ENCODE measurements around the gene MARK2.
"Not testable (repeated sequence)": the region's sequence is repeated elsewhere in the genome, so short reads cannot be mapped to it uniquely, and the experiment has no call there.

Gene MARK2

DNA sequence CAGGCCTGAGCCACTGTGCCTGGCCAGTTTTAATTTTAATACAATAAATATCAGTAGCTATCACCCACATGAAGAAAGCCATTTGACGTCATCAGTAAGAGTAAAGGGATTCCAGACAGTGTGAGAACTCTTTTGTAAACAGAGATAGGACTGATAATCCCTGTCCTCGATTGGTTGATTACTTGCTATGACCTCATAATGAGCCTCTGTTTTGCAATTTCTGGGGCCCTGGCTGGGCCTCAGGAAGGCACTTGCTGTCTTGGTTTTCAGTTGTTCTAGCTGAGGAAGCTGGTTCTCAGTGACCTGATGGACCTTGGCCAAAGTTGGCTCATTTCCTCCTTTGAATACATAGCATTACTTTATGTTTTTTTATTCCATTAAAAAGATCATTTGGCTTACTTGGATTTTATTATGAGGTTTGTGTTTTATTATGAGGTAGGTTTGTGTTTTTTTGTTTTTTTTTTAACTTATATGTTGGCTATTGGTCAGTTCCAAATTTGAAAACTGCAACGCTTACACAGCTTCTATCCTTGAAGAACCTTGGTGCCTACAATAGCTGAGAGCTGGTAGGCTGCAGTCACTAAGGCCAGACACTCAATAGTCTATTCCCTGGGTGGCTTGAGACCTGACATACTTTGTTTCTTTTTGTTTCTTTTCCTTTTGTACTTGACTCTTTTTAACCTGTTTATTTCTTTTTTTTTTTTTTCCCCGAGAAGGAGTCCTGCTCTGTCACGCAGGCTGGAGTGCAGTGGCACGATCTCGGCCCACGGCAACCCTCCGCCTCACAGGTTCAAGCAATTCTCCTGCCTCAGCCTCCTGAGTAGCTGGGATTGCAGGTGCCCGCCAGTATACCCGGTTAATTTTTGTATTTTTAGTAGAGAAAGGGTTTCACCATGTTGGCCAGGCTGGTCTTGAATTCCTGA is 20.0 kb downstream of the MARK2 start:
- DNase-seq = no peak

DNA sequence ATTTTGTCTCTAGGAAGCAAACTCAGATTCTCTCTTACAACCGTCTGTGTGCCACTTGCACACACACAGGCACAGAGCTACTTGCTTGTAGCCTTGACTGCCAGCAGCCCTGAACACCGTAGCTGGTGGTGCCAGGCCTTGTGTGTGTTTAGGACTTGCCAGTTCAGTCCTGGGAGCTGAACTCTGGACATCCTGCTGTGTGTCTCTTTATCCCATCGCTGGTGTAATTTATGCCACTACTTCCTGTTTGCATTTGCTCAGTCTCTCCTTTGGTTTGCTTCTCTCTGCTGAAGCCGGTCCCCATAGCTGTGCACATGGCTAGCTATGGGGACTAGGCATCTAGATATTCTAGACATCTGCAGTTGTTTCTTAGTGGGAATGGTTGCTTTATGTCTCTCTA is 24.0 kb downstream of the MARK2 start:
- peak; percentile 47 for DNase-seq

DNA sequence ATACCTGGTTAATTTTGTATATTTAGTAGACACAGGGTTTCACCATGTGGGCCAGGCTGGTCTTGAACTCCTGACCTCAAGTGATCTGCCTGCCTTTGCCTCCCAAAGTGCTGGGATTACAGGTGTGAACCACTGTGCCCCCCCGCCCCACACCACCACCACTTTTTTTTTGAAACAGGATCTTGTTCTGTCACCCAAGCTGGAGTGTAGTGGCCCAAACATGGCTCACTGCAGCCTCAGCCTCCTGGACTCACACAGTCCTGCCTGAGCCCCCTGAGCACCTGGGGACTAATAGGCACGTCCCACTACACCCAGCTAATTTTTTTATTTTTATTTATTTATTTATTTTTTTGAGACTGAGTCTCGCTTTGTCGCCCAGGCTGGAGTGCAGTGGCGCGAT is 24.7 kb downstream of the MARK2 start:
- DNase-seq = not testable (repeated sequence)

DNA sequence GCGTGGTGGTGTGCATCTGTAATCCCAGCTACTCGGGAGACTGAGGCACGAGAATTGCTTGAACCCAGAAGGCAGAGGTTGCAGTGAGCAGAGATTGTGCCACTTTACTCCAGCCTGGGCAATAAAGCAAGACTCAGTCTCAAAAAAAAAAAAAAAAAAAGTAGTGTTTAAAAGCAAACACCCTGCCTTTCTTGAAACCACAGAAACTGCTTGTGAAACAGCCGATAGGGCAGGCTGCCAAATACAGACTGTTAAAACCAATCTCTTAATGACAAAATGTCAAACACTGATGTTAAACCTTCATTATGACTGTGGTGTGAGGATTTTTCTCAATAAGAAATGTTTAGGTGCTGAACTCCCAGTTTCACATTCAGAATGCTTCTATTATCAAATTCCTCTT is 27.3 kb downstream of the MARK2 start:
- no peak for DNase-seq

DNA sequence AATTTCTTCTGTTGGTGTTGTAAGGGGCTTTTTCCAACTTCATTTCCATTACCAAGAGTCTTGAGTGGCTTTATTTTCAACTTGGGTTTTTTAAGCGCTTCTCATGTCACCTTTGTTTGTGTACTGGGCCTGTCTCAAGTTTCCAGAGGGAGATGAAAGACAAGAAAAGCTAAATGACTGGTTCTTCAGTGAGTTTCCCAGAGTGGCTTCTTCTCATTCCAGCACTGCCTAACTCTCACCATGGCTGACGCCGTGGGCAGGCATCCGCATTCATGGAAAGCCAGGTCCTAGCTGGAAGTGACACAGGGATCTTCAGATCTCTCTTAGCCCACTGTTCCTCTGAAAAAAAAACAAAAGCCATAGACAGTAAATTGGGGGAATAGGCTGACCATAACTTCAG is 28.6 kb downstream of the MARK2 start:
- no peak for DNase-seq

DNA sequence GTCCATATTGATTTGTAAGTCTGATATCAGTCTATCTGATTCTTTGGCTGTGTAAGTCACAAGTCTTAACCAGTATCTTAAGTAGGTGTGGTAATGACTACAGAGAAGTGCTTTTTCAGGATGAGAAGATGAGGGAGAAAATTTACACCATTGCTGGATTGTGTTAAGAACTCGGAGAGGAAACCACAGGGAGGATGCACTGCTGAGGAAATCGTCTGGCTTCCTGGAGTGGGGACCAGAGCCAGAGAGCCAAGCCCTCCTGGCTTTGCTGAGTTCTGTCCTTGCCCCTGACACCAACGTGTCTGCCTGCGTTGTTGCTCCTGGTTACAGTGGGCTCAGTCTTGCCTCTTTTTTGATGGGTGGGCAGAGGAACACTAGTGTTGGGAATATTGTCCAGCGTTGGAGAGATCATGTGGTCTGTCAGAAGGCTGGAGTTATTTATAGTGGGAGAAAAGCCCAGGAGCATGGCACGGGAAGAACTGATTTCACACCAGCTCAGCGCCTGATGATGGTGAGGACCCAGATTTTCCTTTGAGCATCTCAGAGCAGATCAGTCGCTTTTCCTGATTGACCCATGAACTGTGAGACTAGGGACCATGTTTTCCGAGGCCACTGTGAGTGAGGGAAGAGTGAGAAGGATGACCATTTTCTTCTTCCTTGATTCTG is 29.6 kb downstream of the MARK2 start:
- no peak for DNase-seq

DNA sequence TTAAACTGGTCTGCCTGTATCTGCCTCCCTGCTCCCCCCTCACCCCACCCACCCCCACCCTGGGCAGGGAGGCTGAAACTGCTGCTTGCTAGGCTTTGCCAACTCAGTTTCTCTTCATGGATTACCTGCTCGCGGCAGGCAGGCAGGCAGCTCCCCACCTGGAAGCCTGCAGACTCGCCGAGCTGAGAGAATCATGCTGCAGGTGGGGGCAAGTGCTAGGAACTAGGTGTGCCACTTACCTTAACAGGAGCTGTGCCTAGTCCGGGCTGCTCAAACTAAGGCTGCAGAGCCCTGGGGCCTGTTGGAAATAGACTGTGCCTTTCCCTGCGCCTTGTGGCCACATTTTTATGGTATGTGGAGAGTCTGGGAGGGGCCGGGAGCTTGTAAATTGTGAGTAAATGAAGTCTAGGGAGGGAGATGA is 30.3 kb downstream of the MARK2 start:
- DNase-seq = peak; percentile 33

DNA sequence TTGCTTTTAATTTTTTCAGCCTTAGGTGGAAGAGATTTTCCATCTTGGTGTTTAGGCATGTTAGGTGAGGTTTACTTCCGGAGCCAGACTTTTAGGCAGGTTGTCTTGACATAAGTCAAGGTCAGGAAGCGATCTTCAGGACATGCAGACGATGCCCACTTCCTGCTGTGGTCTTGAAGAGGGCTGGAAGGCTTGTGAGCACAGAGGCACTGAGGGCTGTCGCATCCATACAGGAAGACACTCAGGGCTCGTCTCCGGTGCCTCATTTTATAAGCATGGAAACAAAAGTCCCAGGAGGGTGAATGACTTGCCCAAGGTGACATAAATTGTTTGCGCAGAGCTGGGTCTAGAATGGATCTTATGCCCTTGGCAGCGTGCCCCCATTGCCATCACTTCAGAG is 30.8 kb downstream of the MARK2 start:
- no peak for DNase-seq

DNA sequence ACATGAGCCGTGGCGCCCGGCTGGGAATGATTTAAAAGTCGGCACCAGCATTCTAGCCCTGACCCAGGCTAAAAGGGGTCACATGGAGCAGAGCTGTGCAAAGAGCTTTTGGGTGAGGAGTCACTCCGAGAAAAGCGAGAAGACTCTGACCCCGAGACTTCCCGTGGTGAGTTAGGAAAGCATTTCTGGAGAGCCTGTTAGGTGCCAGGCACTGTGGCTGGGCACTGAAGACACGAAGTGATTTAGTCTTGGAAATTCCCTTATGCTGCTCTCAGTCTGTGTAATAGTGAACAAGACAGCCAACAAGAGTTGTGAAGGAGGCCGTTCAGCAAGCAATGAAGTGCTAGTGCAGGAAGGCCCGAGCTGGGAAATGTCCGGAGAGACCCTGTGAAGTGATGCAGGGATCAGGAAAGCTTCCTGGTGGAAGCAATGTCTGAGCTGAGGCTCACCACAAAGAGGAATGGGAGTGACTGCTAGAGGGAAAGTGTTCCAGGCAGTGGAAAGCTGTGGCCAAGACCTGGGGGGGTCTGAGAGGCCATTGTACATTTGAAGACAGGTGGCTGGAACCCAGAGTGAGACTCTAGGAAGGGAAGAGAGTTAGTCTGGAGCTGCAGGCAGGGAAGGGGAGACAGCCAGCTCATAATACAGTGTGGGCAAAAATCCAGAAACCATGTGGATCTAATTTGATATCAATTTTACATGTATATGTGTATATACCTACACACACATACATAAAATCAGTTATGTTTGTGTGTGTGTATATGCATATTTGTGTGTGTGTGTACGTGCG is 31.6 kb downstream of the MARK2 start:
- no peak for DNase-seq

DNA sequence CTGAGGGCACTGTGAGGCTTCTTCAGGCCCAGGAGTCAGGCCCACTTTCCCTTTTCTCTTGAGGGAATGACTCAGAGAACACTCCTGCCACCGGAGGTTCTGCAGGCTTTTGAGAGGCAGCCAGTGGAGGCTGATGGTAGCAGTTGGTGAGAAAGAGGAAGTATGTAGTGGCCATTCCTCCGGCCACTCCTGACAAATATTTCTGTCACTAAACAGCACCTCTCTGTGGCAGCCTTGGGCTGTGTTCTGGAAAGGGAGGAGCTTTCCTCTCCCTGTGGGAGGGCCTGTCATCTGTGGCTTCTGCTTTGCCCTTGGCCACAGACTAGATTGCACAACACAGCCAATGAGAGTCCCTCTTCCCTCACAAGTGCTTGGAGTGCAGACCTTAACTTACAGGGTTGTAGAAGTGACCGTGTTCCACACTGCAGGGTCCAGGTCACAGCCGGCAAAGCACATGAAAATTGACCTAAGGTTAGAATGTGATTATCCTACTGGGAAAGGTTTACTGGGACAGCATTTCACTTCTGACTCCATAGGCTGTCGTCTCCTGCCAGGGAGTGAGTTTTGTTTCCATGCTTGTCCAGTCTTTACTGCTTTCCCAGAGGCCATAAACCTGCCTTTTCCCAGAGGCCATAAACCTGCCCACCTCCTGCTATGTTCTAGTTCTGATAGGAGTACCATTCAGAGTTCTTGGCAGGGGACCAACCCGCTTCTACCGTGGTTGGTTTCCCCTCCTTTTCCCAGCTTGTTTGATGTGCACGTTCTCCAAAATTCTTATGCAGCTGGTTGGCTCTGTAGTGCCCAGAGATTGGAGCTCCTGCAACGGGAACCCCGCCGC is 33.3 kb downstream of the MARK2 start:
- peak; percentile 81 for DNase-seq

DNA sequence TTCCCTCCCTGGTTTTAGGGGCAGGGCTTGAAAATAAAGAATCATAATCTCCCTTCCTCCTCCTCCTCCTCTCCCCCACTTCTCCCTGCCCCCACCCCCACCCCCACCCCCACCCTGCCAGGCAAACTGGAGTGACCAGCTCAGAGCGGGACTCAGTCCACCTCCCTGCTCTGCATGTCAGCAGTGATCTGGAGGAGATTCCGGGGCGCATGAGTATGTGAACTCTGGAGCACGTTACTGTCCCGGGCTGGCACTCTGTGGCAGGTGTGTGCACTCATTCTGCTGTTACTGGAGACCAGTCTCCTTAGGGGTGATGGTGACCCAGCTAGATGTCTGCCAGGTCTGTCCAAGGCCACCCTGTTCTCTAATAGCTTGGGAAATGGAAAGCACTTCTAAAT is 33.9 kb downstream of the MARK2 start:
- DNase-seq = no peak

DNA sequence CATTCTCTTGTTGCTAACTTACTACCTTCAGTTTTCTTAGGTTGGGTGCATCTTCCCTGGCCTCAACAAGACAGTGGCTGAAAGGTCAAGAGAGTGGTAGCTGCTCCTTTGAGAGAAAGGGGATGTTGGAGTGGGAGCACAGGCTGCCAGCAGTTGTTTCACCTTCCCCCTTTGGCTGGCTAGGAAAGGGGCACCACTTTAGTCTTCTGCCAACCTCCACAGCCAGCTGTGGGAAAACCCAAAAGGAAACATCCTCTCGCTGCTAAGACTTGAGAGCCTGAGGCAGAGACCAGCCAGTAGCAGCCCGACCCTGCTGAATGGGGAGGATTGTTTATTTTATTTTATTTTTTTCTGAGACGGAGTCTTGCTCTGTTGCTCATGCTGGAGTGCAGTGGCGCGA is 34.4 kb downstream of the MARK2 start:
- DNase-seq = no peak

DNA sequence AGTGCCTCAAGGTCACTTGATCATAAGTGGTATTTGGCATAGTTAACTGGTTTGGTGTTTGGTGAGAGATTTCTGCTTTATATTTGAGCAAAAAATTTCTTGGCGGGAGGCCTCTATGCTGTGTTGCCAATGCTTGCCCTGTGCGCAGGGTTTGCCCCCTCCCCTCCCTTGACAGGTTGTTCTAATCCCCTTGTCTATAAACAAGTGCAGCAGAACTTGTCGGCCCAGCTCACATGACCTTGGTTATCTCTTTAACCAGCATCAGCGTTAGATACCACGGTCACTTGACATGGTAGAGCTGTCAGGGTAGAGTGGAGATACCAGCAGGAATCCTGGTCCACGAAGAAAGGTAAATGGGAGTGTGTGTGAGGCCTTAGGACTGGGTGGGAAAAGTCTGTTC is 35.6 kb downstream of the MARK2 start:
- no peak for DNase-seq

DNA sequence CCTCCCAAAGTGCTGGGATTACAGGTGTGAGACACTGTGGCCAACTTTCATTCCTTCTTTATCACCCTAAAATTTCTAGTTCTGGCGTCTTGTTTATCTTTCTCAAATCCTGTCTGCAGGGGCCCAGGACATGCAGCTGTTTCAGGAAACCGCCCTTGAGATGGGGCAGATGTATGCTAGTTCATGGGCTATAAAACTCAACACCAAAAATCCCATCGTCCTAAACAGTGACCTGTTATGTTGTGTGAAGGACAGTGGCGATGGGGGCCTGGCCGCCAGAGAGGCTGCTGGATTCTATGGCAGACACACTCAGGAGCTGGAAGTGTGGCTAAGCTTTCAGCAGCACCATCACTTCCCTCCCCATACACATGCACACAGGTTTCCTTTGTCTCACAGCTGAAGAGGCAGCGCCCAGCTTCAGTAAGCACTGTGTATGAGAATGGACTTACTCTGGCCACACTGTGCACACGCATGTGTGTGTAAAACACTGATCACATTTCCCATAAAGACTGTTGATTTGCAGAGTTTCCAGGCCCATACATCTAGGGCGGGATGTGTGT is 36.7 kb downstream of the MARK2 start:
- DNase-seq = no peak

DNA sequence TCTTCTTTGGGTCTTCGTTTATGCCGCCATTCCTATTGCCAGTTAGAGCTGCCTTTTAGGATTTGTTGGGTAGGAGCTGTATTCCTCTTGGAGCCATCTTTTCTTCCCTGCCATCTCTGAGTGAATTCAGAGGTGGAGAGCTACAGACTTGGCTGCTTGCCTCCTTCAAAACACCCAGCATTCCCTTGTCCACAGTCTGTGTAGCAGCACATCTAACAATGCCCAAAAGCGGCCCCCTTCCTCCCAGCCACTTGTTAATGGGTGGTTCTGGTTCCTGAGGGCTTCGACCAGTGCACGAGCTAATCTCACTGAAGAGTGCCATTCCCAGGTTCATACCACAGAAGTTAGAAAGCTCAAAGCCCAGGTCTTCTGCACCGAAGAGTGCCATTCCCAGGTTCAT is 37.7 kb downstream of the MARK2 start:
- no peak for DNase-seq

DNA sequence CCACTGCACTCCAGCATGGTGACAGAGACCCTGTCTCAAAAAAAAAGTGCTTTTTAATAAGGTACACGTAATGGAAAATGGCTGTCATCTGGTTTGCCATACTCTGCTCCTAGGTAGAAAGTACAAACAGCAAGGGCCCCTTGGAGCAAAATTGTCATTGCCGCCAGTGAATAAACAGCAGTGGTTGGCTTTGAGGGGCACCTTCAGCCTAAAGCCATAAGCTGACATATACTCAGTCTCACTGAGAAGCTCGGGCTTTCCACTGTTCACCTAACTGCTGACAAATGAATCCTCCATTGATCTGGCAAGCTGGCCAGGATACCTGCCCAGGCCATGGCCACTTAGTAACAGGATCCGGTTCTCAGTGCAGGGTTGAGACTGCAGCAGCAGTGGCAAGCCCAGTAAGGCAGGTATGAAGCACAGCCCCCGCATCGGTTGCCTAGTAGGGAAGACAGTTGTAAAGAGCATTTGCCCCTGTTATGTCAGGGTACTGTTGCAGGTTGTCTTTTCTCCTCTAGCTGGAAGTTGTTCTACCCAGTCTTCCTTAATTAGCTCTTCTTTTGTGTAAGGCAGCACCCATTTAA is 38.8 kb downstream of the MARK2 start:
- DNase-seq = no peak

DNA sequence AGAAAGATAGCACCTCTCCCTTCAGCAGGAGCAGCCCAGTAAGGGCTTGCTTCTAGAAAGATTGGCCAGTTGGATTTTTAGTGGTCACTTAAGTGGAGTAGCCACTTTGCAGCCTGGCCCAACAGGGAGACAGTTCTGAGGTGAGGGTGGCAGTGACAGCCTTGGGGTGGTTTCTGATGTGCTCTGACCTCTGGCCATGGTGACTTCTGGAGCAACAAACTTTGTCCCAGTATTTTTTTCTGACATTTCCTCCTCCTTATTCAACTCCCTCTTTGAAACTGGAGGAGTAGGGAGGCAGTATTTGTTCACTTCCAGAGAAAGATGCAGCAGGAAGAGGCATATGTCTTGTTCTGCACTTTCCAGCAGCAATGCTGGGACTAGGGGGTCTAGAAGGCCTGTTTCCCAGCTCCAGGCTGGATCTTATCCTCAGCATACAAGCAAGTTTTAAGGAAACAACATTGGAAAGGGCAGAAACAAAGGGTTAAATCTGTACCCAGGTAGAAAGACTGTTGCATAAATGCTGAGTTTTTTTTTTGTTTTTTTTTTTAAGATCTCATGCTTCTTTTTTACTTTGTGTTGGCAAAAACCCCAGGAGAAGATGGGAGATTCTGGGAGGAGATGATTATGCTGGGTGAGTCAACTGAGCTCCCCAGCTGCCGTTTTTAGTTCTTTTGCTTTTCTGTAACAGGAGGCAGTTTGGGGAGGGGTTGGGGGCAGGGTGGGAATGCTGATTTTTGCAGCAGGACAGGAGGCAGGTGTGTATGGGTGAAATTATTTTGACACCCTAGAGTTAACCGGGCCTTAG is 40.9 kb downstream of the MARK2 start:
- DNase-seq = no peak

DNA sequence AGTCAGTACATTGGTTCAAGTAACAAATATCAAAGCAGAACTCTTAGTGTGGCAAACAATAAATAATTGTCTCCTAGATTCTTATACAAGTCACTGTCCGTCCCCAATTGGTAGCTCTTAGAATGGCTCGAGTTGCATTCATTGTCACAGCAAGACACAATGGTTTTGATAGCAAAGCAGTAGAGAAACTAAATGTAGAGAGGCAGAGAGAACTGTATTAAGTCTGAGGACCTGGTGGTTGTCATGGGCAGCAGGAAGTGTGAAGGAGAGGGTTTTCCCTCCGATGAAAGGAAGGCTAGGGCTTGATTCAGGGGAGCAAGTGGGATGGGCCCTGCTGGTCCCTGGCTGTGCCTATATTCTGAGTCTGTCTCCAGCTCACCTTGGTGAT is 41.5 kb downstream of the MARK2 start:
- DNase-seq = no peak

DNA sequence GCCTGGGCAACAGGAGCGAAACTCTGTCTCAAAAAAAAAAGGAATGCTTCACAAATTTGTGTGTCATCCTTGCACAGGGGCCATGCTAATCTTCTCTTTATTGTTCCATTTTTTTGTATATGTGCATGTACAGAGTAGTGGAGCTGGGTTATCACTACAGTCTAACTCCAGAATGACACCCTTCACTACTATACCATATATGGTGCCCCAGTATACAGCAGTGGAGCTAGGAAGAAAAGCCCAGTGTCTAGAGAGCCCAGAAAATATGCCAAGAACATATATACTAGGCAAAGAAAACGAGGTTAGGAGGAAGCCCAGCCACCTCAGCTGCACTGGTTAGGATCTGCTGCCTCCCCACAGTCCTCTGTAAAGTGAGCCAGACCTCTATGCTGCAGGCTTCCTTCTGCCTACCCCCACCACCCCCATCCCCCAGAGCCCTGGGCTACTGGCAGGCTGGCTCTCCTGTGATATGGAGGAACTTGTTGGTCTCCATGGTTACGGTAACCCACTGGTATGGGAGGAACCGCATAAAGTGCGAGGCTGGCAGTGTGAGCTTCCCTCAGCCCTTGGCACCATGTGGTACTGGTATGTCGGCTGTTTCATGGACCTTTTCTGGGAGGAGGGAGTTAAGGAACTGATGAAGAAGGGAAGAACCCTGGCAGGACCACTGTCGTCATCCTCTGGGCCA is 43.8 kb downstream of the MARK2 start:
- DNase-seq = no peak

DNA sequence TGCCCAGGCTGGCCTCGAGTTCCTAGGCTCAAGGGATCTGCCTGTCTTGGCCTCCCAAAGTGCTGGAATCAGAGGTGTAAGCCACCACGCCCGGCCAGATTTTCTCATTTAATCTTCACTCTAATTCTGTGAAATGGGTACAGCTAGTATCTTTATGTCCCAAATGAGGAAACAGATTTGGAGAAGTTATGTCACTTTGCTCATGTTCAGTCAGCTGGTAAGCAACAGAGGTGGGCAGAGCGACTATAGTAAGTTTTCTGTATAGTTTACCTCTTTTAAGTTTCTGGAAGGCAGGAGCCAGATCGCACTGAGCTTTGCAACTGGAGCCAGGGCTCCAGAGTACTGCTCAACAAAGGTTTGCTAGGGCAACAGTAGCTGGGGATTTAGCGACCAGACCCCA is 44.9 kb downstream of the MARK2 start:
- DNase-seq = no peak

All from NCI-H510A (cell line).